ENCODE measurements around the gene MRPS23.

DNA sequence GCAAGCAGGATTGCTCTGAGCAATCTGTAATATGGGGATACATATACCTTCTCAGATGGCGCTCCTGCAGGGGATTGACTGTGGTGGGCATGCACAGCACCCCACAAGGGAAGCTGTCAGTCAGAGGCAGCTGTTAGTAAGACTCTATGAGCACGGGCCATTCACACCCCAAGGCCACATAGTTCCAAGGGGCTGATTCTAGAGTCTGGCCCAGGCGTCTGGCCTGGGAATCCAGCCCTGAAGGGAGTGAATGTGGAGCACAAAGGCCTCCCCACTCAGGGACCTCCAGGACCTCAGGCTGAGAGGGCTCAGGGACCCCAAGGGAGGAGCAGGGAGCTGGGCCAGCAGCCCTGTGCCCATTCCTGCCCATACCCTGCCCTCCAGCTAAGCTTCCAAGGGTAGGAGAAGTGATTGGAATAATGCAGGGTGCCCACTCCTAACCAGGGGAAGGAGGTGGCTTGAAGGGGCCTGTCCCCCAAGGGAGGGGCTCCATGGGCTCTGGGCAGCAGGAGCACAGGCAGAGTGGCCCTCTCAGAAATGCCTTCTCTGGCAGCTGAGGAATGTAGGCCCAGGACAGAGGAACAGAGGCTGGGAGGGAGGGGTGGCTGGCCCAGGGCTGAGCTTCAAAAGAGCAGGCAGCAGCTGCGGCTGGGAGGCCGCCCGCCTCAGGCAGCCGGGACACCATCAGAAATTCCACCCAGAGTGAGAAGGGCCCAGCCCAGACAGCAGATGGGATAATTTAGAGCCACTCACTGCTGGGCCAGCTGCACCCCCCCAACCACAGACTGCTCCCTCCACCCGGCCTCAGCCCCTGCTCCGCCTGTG lies 48.9 kb upstream of the MRPS23 start:
- no peak for TF ChIP-seq EZH2 (IDR thresholded peaks at IDR 0.05; ENCODE audit: insufficient read depth, poor library complexity, severe bottlenecking)
- TF ChIP-seq EZH2phosphoT487 (IDR thresholded peaks at IDR 0.05; ENCODE audit: insufficient read depth, low read depth), result no peak
